Measurements from ENCODE around the gene ZNF674.

ZNF674 gene

GRCh38 chrX:46545111-46546005, at the start of gene ZNF674:
Gene ZNF674 (minus strand): TSS chrX:46545421. CDS start chrX:46542087, 3,334 bp downstream.
- in situ Hi-C loops (cut with HindIII; ENCODE audit: low sequenced_read_pairs): no loop called here

- in situ Hi-C loops (cut with HindIII; ENCODE audit: low sequenced_read_pairs): no loop called here
These were observed 44.9 kb upstream of the ZNF674 start for GRCh38 chrX:46589977-46590723.

DNA sequence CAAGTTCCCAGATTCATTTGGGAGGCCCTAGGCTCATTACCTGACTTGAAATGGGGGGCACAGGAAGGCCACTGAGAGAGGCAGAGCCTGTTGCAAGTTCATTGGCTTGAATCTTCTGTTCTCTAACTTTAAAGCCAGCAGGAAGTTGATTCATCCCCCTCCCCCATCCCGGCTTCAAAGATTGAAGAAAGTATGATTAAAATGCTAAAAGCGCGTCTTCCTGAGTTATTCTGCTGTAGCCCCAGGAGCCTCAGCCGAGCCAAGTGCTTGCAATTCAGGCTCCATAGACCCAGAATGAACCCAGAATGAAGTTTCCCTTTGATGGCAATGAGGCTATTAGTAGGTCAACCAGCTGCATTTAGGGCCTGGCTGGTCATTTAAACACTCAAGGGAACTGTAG, 43.0 kb upstream of the ZNF674 start:
- in situ Hi-C loops (cut with HindIII; ENCODE audit: low sequenced_read_pairs): no loop called here

GRCh38 chrX:46587753-46588171, 42.5 kb upstream of the ZNF674 start:
- in situ Hi-C loops (cut with HindIII; ENCODE audit: low sequenced_read_pairs): no loop called here

DNA sequence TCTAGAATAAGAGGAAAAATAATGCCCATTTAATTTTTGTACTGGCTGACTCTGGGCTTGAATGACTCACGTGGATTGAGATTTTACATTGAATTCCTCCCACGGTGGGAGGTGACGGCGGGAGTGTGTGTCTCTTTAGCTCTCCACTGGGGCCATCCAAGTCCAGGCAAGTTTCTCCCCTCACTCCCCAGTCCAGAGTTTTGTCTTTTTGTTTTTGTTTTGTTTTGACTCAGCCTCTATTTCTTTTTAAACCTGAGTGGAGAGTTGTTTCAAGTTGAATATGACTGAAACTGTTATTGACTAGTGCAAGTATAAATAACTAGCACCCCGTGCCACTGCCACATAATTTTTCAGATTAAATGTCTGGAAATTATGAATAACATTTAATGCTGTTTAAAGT, 41.9 kb upstream of the ZNF674 start:
- in situ Hi-C loops (cut with HindIII; ENCODE audit: low sequenced_read_pairs): no loop called here

DNA sequence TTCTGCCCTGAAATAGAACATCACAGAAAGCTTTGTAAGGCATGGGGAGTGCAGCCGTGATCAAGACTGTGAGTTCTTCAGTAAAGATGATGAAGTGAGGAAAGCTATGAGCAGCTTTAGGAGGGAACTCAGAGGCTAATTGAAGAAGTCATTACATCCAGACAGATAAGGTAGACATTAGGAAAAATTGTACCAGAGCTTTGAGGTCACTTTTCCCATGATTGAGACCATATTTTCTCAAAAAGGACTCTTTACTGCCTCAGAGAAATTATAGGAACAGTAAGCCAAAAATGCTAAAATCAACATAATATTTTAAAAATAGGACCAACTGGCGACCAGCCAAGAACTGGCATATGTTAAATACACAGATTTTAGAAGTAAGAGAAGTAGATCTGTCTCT, 39.5 kb upstream of the ZNF674 start:
- in situ Hi-C loops (cut with HindIII; ENCODE audit: low sequenced_read_pairs): no loop called here

DNA sequence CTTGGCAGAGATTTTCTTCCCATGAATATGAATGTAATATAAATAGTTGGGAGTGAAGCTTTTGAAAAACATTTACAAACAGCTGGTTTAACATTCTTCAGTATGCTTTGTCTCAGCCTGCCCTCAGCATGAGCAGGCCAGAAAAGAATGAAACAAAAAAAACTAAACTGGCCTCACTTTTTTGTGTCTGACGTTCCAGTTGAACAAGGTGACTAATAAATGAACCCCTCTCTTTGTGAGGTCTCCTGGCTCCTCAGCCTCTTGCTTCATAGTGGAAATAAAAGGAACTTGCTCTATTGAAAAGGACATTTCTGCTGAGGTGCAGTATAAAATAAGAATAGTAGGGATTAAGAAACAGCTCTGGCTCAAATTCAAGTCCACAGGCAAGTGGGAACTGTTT, 37.7 kb upstream of the ZNF674 start:
- in situ Hi-C loops (cut with HindIII; ENCODE audit: low sequenced_read_pairs): no loop called here

DNA sequence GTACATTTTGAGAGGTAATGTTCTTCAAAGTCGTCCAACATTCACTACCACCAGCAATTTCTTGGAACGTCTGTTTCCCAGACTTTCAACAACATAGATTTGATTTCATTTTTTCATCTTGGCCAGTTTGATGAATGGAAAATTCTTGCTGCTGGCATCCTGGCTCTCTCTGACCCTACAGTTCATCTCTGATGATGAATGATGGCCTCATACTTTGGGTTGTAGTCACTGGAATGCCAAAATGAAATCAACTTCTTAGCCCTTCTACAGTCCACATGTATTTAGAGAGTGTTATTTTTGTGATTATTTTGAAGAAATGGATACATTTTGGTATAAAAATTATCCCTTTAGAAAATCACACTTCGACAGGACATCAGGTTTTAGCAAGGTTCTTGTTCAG, 37.1 kb upstream of the ZNF674 start:
- in situ Hi-C loops (cut with HindIII; ENCODE audit: low sequenced_read_pairs): no loop called here

DNA sequence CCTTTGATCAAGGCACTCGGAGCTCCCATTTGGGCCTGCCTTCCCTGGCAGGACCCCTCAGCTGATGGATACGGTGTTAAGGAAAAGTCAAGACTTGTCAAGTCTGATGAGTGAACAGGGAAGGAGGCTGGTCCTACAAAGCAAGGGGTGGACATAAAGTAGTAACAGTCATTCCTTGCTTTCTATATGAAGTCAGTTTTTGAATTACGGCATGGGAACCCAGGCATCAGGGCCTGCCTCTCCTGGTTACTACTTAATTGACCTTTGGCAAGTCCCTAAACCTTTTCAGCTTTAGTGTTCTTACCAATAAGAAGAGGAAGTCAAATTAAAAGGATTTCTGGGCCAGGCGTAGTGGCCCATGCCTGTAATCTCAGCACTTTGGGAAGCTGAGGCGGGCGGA, 35.4 kb upstream of the ZNF674 start:
- in situ Hi-C loops (cut with HindIII; ENCODE audit: low sequenced_read_pairs): no loop called here

DNA sequence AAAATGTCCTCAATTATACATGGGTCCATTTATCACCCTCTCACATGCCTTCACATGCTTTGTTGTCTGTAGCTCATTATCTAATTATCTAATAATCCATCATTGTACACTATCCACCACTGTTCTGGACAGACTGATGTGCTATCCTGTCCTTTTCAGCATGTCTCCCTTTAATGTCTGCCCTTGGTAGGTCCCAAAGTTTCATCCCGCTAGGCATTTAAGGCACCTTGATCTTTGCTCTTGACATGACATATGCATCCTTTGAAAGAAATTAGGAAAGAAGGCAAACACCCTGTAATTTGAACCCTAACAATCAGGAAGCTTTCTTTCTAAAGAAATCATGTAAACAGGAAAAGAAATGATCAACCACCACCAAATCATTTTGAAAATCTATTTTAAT, 34.0 kb upstream of the ZNF674 start:
- in situ Hi-C loops (cut with HindIII; ENCODE audit: low sequenced_read_pairs): no loop called here

DNA sequence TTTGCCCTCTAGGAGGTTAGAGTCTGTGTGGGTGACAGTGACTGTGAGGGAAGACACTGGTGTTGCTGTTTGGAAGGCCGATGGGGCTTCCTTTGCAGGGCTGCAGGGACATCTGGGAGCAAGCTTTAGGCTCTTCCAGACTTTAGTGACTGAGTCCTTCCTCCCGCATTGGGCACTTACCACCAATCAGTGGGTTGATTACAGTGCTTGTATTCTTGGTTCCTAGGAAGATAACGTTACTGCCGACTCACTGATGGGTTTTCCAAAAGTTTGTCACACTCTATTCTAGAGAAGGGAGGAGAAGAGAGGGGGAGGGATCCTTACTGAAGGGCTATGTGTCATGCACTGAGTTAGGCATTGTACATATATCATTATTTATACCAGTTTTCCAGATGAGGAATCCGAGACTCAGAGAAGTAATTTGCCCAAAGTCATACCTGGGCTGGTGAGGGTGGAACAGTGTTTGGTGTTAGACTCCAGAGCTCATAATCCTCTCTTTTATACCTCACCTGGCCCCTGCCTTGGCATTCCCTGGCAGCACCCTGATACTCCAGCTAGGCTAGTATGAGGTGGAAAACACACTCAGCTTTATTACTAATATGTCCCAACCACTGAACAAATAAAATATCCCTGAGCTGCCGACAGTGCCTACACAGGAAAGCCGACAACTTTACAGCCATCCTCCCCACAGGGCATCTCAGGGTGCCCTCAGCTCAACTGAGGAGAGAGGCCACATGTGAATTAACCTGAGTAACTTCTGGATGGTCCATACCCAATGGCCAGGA, 32.2 kb upstream of the ZNF674 start:
- in situ Hi-C loops (cut with HindIII; ENCODE audit: low sequenced_read_pairs): no loop called here

DNA sequence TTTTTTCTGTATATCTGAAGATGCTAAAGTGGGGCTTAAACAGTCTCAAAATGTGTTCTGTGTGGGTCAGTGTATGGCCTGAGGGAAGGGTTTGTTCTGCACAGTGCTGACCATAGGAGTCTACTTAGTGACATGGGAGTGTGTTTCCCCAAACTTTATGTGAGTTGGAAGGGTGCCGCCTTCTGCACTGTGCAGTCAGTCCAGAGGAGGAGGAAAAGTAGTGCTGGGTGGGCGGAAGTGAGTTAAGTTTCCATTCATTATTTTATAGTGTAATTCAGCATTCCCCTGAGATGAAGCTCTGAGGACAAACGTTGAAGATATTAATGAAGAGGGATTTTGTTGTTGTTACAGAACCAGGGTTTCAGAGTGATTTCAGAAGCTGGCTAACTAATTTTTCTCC, 31.2 kb upstream of the ZNF674 start:
- in situ Hi-C loops (cut with HindIII; ENCODE audit: low sequenced_read_pairs): no loop called here

DNA sequence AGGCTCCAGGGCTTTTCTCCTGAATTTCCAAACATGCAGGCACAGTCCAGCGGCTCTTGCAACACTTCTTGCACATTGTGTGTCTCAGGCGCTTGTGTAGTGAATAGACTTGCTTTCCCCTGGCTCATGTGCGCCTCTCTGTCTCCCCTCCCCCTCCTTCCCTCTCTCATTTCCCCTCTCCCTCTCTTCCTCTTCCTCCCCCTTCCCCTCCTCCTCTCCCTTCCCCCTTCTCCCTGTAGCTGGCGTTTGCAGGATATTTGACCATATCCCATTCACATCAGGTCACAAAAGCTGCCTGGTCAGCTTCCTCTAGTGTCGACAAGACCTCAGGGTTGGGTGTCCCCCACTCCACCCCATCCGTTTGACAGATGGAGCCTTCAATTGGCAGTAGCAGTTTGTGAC, 30.8 kb upstream of the ZNF674 start:
- in situ Hi-C loops (cut with HindIII; ENCODE audit: low sequenced_read_pairs): no loop called here

GRCh38 chrX:46575586-46575985, 30.4 kb upstream of the ZNF674 start:
- in situ Hi-C loops (cut with HindIII; ENCODE audit: low sequenced_read_pairs): no loop called here

DNA sequence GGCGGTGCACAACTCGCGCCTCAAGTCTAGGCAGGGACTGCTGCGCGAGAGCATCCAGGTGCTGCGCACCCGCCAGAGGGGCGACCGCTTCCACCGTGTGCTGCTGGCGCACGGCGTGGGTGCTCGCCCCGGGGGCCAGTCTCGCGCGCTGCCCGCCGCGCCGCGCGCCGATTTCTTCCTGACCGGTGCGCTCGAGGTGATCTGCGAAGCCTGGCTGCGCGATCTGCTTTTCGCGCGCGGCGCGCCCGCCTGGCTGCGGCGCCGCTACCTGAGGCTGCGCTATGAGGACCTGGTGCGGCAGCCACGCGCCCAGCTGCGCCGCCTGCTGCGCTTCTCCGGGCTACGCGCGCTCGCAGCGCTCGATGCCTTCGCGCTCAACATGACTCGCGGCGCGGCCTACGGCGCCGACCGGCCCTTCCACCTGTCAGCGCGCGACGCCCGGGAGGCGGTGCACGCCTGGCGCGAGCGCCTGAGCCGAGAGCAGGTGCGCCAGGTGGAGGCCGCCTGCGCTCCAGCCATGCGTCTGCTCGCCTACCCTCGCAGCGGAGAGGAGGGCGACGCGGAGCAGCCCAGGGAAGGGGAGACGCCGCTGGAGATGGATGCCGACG, 29.7 kb upstream of the ZNF674 start:
- in situ Hi-C loops (cut with HindIII; ENCODE audit: low sequenced_read_pairs): no loop called here

- in situ Hi-C loops (cut with HindIII; ENCODE audit: low sequenced_read_pairs): no loop called here
These were observed 28.9 kb upstream of the ZNF674 start for GRCh38 chrX:46573892-46574773.

DNA sequence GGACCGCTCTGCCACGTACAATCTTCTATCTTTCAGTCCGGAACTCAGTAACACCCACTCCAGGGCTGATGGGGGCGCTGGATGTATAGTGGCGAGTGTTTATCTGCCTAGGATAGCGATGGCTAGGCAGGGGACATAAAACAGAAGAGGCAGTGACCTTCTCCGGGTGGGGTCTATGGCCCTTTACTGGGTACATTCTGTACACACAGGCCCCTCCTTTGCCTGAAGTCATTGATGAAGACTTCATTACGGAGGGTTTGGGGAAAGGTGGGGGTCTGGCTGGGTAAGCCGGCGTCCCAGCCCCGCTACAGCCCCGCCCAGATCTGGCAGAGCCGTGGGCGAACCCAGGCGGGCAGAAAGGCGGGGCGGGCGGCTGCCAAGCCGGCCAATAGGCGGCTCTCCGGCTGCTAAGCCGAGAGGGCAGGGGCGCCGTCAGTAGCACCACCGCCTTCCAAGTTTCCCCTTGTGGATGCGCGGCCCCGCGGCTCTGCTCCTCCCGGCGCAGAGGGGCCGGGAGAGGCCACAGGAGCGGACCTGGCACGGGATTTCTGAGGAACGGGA, 28.2 kb upstream of the ZNF674 start, which contains the start of gene CHST7:
TSS of gene CHST7 (plus strand) at position 435 of the 561 bp plus-strand sequence. CDS start 167 bp downstream, outside the sequence.
- in situ Hi-C loops (cut with HindIII; ENCODE audit: low sequenced_read_pairs): no loop called here

GRCh38 chrX:46572340-46572936, 27.2 kb upstream of the ZNF674 start:
- in situ Hi-C loops (cut with HindIII; ENCODE audit: low sequenced_read_pairs): no loop called here

All from DLD1 (cell line).